Activated B cell treated with CpG ODN at 0.5 μM for 24 hours (primary cell): ENCODE results near the gene TMEM52B. TPM values are rescaled to one million over a fixed set of nuclear protein-coding genes. Genes with fewer than 3 reads are reported as not detected.

Experiments used
- ATAC-seq: fragments of 200-7000 bp; cut with Tn5 transposase; one replicate; pipeline ENCODE4 v1.10.0; 2021; ENCODE audit warnings: low read depth, mild to moderate bottlenecking, moderate library complexity
- CTCF ChIA-PET: fragments of 350-600 bp; sonication (Branson Sonifier 250); formaldehyde crosslinking; loops from one replicate; lab custom pipeline; 2021; ENCODE audit warnings: antibody characterized with exemption; lab: Charles Lee
- POLR2A ChIA-PET: fragments of 350-600 bp; sonication (Branson Sonifier 250); formaldehyde crosslinking; loops from one replicate; lab custom pipeline; 2021; ENCODE audit warnings: antibody characterized with exemption; lab: Charles Lee
- DNase-seq: peaks from one replicate; pipeline ENCODE4 v3.0.0; 2022
- H3K27ac Mint-ChIP-seq: one replicate; pipeline ENCODE4 v1.8.0; 2020; ENCODE audit warnings: mixed read lengths
- H3K27me3 Mint-ChIP-seq: one replicate; pipeline ENCODE4 v1.8.0; 2021; ENCODE audit warnings: mixed read lengths
- H3K36me3 Mint-ChIP-seq: one replicate; pipeline ENCODE4 v1.8.0; 2021; ENCODE audit warnings: low read depth, mixed read lengths
- H3K4me1 Mint-ChIP-seq: one replicate; pipeline ENCODE4 v1.8.0; 2021; ENCODE audit warnings: mixed read lengths
- H3K4me3 Mint-ChIP-seq: one replicate; pipeline ENCODE4 v1.8.0; 2020; ENCODE audit warnings: mild to moderate bottlenecking, mixed read lengths
- H3K9me3 Mint-ChIP-seq: one replicate; pipeline ENCODE4 v1.8.0; 2020; ENCODE audit warnings: mixed read lengths
- CTCF ChIP-seq: fragments of 200-600 bp; IDR thresholded peaks from one replicate; pipeline ENCODE4 v1.8.0; 2022; ENCODE audit warnings: antibody characterized with exemption, mild to moderate bottlenecking
- intact Hi-C: fragments of 100-400 bp; cut with micrococcal nuclease; formaldehyde crosslinking; loops from one replicate; pipeline ENCODE4 v1.15.1; 2024
- total RNA-seq: library from RNA; stranded (reverse); gene quantifications from 2 replicates; pipeline ENCODE4 v1.2.3, GENCODE V29; 2022

TMEM52B gene
- total RNA-seq, 1 donor from 2014 or later: not detected

GRCh38 chr12:10189653-10190052 lies 10.8 kb downstream of the TMEM52B start:
- Mint-ChIP-seq H3K36me3 (no peaks in the 10 kb centered on the region), H3K27ac (no peak overlapping the region), H3K27me3 (peaks cover 52% of the 10 kb centered on the region), H3K4me1 (peaks cover 4% of the 10 kb centered on the region), H3K9me3 (no peaks in the 10 kb centered on the region), H3K4me3 (no peak overlapping the region)
- DNase-seq (no peak), ATAC-seq (no peak)
- intact Hi-C loops: loop anchor here (1.0 to 2.0 kb wide), 4 partner anchors 36 to 439 kb away; no protein-coding TSS in a partner anchor
- POLR2A ChIA-PET: interaction anchor here (0.7 kb wide), 1 partner anchor 140 kb away, joined by 7 read pairs; no protein-coding TSS in a partner anchor
- TF ChIP-seq CTCF: no peak
- CTCF ChIA-PET: interaction anchor here (0.8 to 1.5 kb wide), 4 partner anchors 30 to 858 kb away, joined by 3 to 14 read pairs (median 4); no protein-coding TSS in a partner anchor

DNA sequence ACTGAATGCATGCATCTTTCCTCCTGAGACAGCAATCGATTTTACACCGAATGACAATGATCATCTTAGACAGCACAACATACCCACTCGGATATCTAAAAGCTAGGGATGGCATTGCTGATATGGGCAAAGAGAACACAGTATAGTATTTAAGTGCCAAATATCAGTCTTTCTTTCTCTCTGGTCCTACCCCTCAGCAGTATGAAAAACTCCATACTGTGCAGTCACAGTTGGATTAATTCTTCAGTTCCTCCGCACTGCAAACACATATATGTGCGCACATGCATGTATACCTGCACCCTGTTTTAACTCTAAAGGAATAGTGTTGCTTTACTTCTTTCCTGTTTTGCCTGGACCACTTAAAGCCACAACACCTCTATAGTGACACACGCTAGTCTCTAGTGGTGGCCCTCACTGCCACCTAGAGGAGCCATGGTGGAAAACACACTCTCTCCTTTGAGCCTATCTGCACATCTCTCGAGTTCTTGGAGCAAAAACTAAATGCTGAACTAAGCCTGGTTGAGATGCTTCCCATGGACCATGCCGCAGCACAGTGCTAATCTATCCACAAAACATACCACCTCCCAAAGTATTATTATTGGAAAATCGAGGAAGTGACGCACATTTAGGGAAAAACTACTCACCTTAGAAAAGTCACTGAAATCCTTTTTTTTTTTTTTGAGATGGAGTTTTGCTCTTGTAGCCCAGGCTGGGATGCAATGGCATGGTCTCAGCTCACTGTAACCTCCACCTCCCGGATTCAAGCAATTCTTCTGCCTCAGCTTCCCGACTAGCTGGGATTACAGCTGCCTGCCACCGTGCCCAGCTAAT lies 11.9 kb downstream of the TMEM52B start:
- peaks cover 8% of the 10 kb centered on the region for H3K4me1 Mint-ChIP-seq
- no peak overlapping the region for H3K27ac Mint-ChIP-seq
- H3K9me3 Mint-ChIP-seq: no peaks in the 10 kb centered on the region
- peak; percentile 22 for TF ChIP-seq CTCF
- intact Hi-C loops: loop anchor here (1.0 to 2.0 kb wide), 4 partner anchors 37 to 440 kb away; no protein-coding TSS in a partner anchor
- H3K36me3 Mint-ChIP-seq: no peaks in the 10 kb centered on the region
- ChIA-PET POLR2A (no interaction called here), CTCF (interaction anchor here (1.2 to 2.0 kb wide), 5 partner anchors 32 to 440 kb away, joined by 3 to 14 read pairs (median 5); no protein-coding TSS in a partner anchor)
- H3K4me3 Mint-ChIP-seq: no peak overlapping the region
- H3K27me3 Mint-ChIP-seq: peaks cover 51% of the 10 kb centered on the region
- ATAC-seq (peak; percentile 94), DNase-seq (no peak)

- ChIA-PET POLR2A (no interaction called here), CTCF (interaction anchor here (0.5 to 2.0 kb wide), 3 partner anchors 15 to 252 kb away, joined by 3 to 12 read pairs (median 4); no protein-coding TSS in a partner anchor)
- H3K27ac Mint-ChIP-seq: no peak overlapping the region
- intact Hi-C loops: loop anchor here (2.0 kb wide), 2 partner anchors 377 to 441 kb away; no protein-coding TSS in a partner anchor
- H3K27me3 Mint-ChIP-seq: peaks cover 48% of the 10 kb centered on the region
- TF ChIP-seq CTCF: no peak
- H3K36me3 Mint-ChIP-seq: no peaks in the 10 kb centered on the region
- H3K4me1 Mint-ChIP-seq: peaks cover 15% of the 10 kb centered on the region
- DNase-seq: no peak
- H3K9me3 Mint-ChIP-seq: no peaks in the 10 kb centered on the region
- no peak for ATAC-seq
- H3K4me3 Mint-ChIP-seq: no peak overlapping the region
Observed at GRCh38 chr12:10191865-10192264, 13.0 kb downstream of the TMEM52B start.

DNA sequence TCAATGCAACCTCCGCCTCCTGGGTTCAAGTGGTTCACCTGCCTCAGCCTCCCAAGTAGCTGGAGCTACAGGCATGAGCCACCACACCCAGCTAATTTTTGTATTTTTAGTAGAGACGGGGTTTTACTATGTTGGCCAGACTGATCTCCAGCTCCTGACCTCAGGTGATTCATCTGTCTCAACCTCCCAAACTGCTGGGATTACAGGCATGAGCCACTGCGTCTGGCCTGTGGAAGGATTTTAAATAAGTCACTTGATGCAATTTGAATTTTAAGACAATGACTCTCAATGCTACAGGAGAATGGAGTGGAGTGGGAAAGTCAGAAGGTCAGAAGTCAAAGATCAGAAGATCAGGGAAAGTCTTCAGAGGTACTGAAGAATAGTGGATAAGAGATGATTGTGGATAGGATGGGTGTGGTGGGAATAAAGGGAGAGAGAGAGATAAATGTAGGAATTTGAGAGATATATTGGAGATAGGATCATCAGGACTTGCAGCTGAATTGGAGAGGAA lies 15.4 kb downstream of the TMEM52B start:
- no peak for TF ChIP-seq CTCF
- no peaks in the 10 kb centered on the region for H3K9me3 Mint-ChIP-seq
- intact Hi-C loops: no loop called here
- ChIA-PET CTCF (interaction anchor here (0.7 to 3.4 kb wide), 2 partner anchors 41 to 55 kb away, joined by 3 to 11 read pairs; no protein-coding TSS in a partner anchor), POLR2A (interaction anchor here (0.6 kb wide), 1 partner anchor 395 kb away, joined by 4 read pairs; no protein-coding TSS in a partner anchor)
- H3K4me3 Mint-ChIP-seq: no peak overlapping the region
- peaks cover 57% of the 10 kb centered on the region for H3K27me3 Mint-ChIP-seq
- H3K36me3 Mint-ChIP-seq: no peaks in the 10 kb centered on the region
- H3K27ac Mint-ChIP-seq: no peak overlapping the region
- ATAC-seq (no peak), DNase-seq (no peak)
- H3K4me1 Mint-ChIP-seq: peaks cover 15% of the 10 kb centered on the region
